Hepatocyte (in vitro differentiated cells): ENCODE measurements around the gene CDRT4.

Experiments
- CTCF ChIP-seq: fragments of 200-600 bp; sonication (generic); IDR thresholded peaks from 2 replicates; pipeline ENCODE4 v1.5.1; 2016; ENCODE audit warnings: antibody characterized with exemption, mild to moderate bottlenecking; ENCODE audit not compliant: poor library complexity
- EZH2 ChIP-seq: fragments of 200-600 bp; sonication (generic); IDR thresholded peaks from 2 replicates; pipeline ENCODE4 v1.6.1; 2016; ENCODE audit warnings: antibody characterized with exemption, mild to moderate bottlenecking, borderline replicate concordance
- EZH2phosphoT487 ChIP-seq: fragments of 200-600 bp; sonication (generic); IDR thresholded peaks from one replicate; pipeline ENCODE4 v1.6.1; 2018; ENCODE audit warnings: antibody characterized with exemption, mild to moderate bottlenecking, low read depth, moderate library complexity; ENCODE audit not compliant: unreplicated experiment, severe bottlenecking

GRCh38 chr17:15452746-15453145 lies 14.7 kb downstream of the CDRT4 start:
- TF ChIP-seq EZH2 (no peak), CTCF (no peak), EZH2phosphoT487 (no peak)
